MCF 10A (cell line): ENCODE data around the gene GALM. TPM values are rescaled to one million over a fixed set of nuclear protein-coding genes. Genes with fewer than 3 reads are reported as not detected.

ENCODE experiments used
- BruUV-seq: library from RNA; stranded (reverse); fragments of 400-500 nt; replicated peaks from 2 replicates; lab custom pipeline; 2021; lab: Mats Ljungman, UMichigan
- CTCF ChIA-PET: fragments of 300-600 bp; sonication (Branson Sonifier 250); formaldehyde crosslinking; extraction: SDS; loops from one replicate; lab custom pipeline; 2021; ENCODE audit warnings: antibody characterized with exemption, inconsistent platforms; lab: Yijun Ruan, JAX
- POLR2A ChIA-PET: fragments of 300-600, 350-650 bp; sonication (Branson Sonifier 250); formaldehyde crosslinking; extraction: SDS; loops from one replicate; lab custom pipeline; 2020; ENCODE audit warnings: antibody characterized with exemption, inconsistent platforms; lab: Yijun Ruan, JAX
- DNase-seq: peaks from one replicate; pipeline ENCODE4 v3.0.0-alpha.2; 2018; ENCODE audit not compliant: unreplicated experiment
- H3K27ac Mint-ChIP-seq: one replicate; pipeline ENCODE4 v1.8.0; 2022; ENCODE audit warnings: mild to moderate bottlenecking, low read depth, mixed read lengths; ENCODE audit not compliant: unreplicated experiment
- H3K27me3 Mint-ChIP-seq: one replicate; pipeline ENCODE4 v1.8.0; 2022; ENCODE audit warnings: mixed read lengths; ENCODE audit not compliant: insufficient read depth, unreplicated experiment
- H3K36me3 Mint-ChIP-seq: one replicate; pipeline ENCODE4 v1.8.0; 2022; ENCODE audit warnings: mild to moderate bottlenecking, moderate library complexity, mixed read lengths; ENCODE audit not compliant: insufficient read depth, unreplicated experiment
- H3K4me1 Mint-ChIP-seq: one replicate; pipeline ENCODE4 v1.8.0; 2022; ENCODE audit warnings: mixed read lengths; ENCODE audit not compliant: insufficient read depth, unreplicated experiment
- H3K4me3 Mint-ChIP-seq: one replicate; pipeline ENCODE4 v1.8.0; 2022; ENCODE audit warnings: mild to moderate bottlenecking, moderate library complexity, mixed read lengths; ENCODE audit not compliant: unreplicated experiment
- H3K9me3 Mint-ChIP-seq: one replicate; pipeline ENCODE4 v1.8.0; 2022; ENCODE audit warnings: mixed read lengths; ENCODE audit not compliant: unreplicated experiment
- intact Hi-C: fragments of 100-400 bp; cut with micrococcal nuclease; formaldehyde crosslinking; loops from 2 replicates; pipeline ENCODE4 v1.14.1; 2022
- total RNA-seq: library from RNA; stranded (reverse); gene quantifications from 2 replicates; pipeline ENCODE4 v1.2.3, GENCODE V29; 2022
- TF ChIP-seq, protein P1 (sequence below): fragments of 200-600 bp; IDR thresholded peaks from one replicate; pipeline ENCODE4 v1.8.0; 2022; ENCODE audit warnings: antibody characterized with exemption, mild to moderate bottlenecking; ENCODE audit not compliant: unreplicated experiment

The GALM gene
- total RNA-seq, 1 experiment from 2014 or later = not detected

DNA sequence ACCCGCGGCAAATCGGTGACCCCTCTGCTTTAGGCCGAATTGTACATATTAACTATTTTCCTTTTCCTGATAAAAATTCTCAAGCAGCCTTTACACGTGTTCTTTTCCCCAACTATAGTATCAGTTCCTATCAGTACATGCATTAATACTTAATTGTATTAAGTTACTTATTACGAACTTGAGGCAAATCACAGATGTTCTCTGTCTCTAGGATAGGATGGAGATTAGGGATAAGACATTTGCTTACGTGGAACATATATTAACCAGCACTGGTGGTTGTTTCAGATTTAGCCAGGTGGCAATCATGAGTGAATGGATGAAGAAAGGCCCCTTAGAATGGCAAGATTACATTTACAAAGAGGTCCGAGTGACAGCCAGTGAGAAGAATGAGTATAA is 112.8 kb downstream of the GALM start:
- H3K36me3 Mint-ChIP-seq = peaks cover 37% of the 10 kb centered on the region
- CTCF ChIA-PET = interaction anchor here (0.6 to 0.8 kb wide), 2 partner anchors 197 to 1263 kb away, joined by 3 read pairs; no protein-coding TSS in a partner anchor

DNA sequence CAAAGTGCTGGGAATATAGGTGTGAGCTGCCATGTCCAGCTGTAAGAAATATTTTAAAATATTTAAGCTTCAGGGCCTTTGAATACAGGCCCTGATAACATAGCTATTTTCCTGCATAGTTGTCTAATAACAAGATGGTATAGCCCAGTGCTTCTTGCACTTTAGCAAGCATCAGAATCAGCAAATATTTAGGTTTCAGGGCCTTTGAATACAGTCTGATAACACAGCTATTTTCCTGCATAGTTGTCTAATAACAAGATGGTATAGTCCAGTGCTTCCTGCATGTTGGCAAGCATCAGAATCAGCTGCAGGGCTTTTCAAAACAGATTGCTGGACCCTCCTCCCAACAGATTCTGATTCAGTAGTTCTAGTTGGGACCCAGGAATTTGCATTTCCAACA is 117.7 kb downstream of the GALM start:
- POLR2A ChIA-PET = interaction anchor here (0.5 to 0.8 kb wide), 2 partner anchors 32 to 1448 kb away, joined by 3 read pairs; partner anchors contain the start of gene SRSF7
- BruUV-seq = no TSS peak

More for the DNA sequence above, 112.8 kb downstream of the GALM start:
- peak overlapping the region; percentile 99 for H3K4me3 Mint-ChIP-seq
- BruUV-seq = no TSS peak
- peak overlapping the region; percentile 95 for H3K27ac Mint-ChIP-seq
- POLR2A ChIA-PET = interaction anchor here (0.5 to 3.4 kb wide), 2 partner anchors 27 to 424 kb away, joined by 3 to 32 read pairs; partner anchors contain the start of gene SRSF7
- H3K27me3 Mint-ChIP-seq = peaks cover 19% of the 10 kb centered on the region
- no peaks in the 10 kb centered on the region for H3K9me3 Mint-ChIP-seq
- peaks cover 8% of the 10 kb centered on the region for H3K4me1 Mint-ChIP-seq
- DNase-seq = no peak
- intact Hi-C loops = loop anchor here (1.0 kb wide), 1 partner anchor 27 kb away; the partner anchor contains the start of gene SRSF7
- TF ChIP-seq, protein P1, sequence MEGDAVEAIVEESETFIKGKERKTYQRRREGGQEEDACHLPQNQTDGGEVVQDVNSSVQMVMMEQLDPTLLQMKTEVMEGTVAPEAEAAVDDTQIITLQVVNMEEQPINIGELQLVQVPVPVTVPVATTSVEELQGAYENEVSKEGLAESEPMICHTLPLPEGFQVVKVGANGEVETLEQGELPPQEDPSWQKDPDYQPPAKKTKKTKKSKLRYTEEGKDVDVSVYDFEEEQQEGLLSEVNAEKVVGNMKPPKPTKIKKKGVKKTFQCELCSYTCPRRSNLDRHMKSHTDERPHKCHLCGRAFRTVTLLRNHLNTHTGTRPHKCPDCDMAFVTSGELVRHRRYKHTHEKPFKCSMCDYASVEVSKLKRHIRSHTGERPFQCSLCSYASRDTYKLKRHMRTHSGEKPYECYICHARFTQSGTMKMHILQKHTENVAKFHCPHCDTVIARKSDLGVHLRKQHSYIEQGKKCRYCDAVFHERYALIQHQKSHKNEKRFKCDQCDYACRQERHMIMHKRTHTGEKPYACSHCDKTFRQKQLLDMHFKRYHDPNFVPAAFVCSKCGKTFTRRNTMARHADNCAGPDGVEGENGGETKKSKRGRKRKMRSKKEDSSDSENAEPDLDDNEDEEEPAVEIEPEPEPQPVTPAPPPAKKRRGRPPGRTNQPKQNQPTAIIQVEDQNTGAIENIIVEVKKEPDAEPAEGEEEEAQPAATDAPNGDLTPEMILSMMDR = no peak

More for the DNA sequence above, 117.7 kb downstream of the GALM start:
- TF ChIP-seq, protein P1 = no peak
- no peak overlapping the region for H3K27ac Mint-ChIP-seq
- CTCF ChIA-PET = interaction anchor here (0.6 kb wide), 2 partner anchors 211 to 241 kb away, joined by 3 read pairs; no protein-coding TSS in a partner anchor
- DNase-seq = no peak
- no peak overlapping the region for H3K4me3 Mint-ChIP-seq
- peaks cover 31% of the 10 kb centered on the region for H3K36me3 Mint-ChIP-seq
- intact Hi-C loops = no loop called here
- no peaks in the 10 kb centered on the region for H3K27me3 Mint-ChIP-seq
- peaks cover 3% of the 10 kb centered on the region for H3K4me1 Mint-ChIP-seq
- no peaks in the 10 kb centered on the region for H3K9me3 Mint-ChIP-seq

Other genes starting within 250 kb of the GALM start
- gene HNRNPLL, start 63.2 kb upstream of the GALM start, total RNA-seq = 43.4 and 57.7 TPM in 2 replicates
- 196 and 275 TPM in 2 replicates for gene SRSF7, start 85.2 kb downstream of the GALM start, total RNA-seq
- 14.8 and 18.5 TPM in 2 replicates for gene GEMIN6, start 112.1 kb downstream of the GALM start, total RNA-seq
- gene DHX57, start 209.8 kb downstream of the GALM start, total RNA-seq = 17.9 and 21.3 TPM in 2 replicates
- gene MORN2, start 209.9 kb downstream of the GALM start, total RNA-seq = 13.9 and 14.8 TPM in 2 replicates
- gene ARHGEF33, start 223.8 kb downstream of the GALM start, total RNA-seq = 0.07 and 0.76 TPM in 2 replicates